SU-DHL-6 (cell line): Measurements from ENCODE around the gene ATRIP.

Experiments
- H2AFZ ChIP-seq: fragments of 200-600 bp; sonication (generic); 2 replicates; pipeline ENCODE4 v1.6.1; 2014; ENCODE audit warnings: low read depth, mild to moderate bottlenecking, moderate library complexity, mixed read lengths, antibody characterized with exemption, low read length; ENCODE audit not compliant: severe bottlenecking
- H3F3A ChIP-seq: fragments of 200-600 bp; shearing (Covaris generic); 2 replicates; pipeline ENCODE4 v1.6.0; 2016; ENCODE audit warnings: antibody characterized with exemption, mild to moderate bottlenecking; ENCODE audit not compliant: insufficient read depth
- H3K27ac ChIP-seq: fragments of 200-600 bp; sonication (generic); 2 replicates; pipeline ENCODE4 v1.5.1; 2016; ENCODE audit warnings: low read depth, mild to moderate bottlenecking, low read length, moderate library complexity, mixed read lengths
- H3K27me3 ChIP-seq: fragments of 200-600 bp; sonication (generic), shearing (Covaris generic); 2 replicates; pipeline ENCODE4 v1.6.0; 2014; ENCODE audit warnings: mild to moderate bottlenecking, low read length
- H3K36me3 ChIP-seq: fragments of 200-600 bp; sonication (generic); 2 replicates; pipeline ENCODE4 v1.6.1; 2014; ENCODE audit warnings: mild to moderate bottlenecking, low read length, mixed read lengths
- H3K4me2 ChIP-seq: fragments of 300-600, 200-600 bp; shearing (Covaris generic), sonication (generic); 2 replicates; pipeline ENCODE4 v1.6.0; 2014; ENCODE audit warnings: low read length, low read depth, mild to moderate bottlenecking; ENCODE audit not compliant: poor library complexity, severe bottlenecking
- H3K4me3 ChIP-seq: fragments of 200-600 bp; sonication (generic); 2 replicates; pipeline ENCODE4 v1.5.1; 2014; ENCODE audit warnings: antibody characterized with exemption, low read length, mild to moderate bottlenecking, mixed read lengths; ENCODE audit not compliant: insufficient read depth, poor library complexity, severe bottlenecking
- H3K79me2 ChIP-seq: fragments of 200-600 bp; sonication (generic); 2 replicates; pipeline ENCODE4 v1.6.1; 2014; ENCODE audit warnings: mild to moderate bottlenecking, low read length, moderate library complexity; ENCODE audit not compliant: insufficient read depth
- H3K9ac ChIP-seq: fragments of 200-600 bp; sonication (generic); 2 replicates; pipeline ENCODE4 v1.7.0; 2014; ENCODE audit warnings: mild to moderate bottlenecking, low read length
- H3K9me2 ChIP-seq: fragments of 200-600 bp; sonication (generic); replicated peaks from 2 replicates; pipeline ENCODE4 v1.6.1; 2014; ENCODE audit warnings: low read length; ENCODE audit not compliant: insufficient read depth
- H3K9me3 ChIP-seq: fragments of 200-600 bp; sonication (generic); 2 replicates; pipeline ENCODE4 v1.6.1; 2014; ENCODE audit warnings: low read length, mixed read lengths; ENCODE audit not compliant: insufficient read depth
- H4K20me1 ChIP-seq: fragments of 200-600 bp; sonication (generic); 2 replicates; pipeline ENCODE4 v1.6.1; 2014; ENCODE audit warnings: low read depth, mild to moderate bottlenecking, antibody characterized with exemption, low read length, moderate library complexity, mixed read lengths
- CTCF ChIP-seq: fragments of 200-600 bp; sonication (generic); IDR thresholded peaks from one replicate; pipeline ENCODE4 v1.5.1; 2017; ENCODE audit warnings: antibody characterized with exemption, mild to moderate bottlenecking, low read length, moderate library complexity; ENCODE audit not compliant: insufficient read depth, poor library complexity, severe bottlenecking
- EZH2phosphoT487 ChIP-seq: fragments of 200-600 bp; sonication (generic), shearing (Covaris generic); conservative IDR thresholded peaks from 2 replicates; pipeline ENCODE4 v1.6.1; 2018; ENCODE audit warnings: mild to moderate bottlenecking, antibody characterized with exemption, low read length, moderate library complexity, mixed read lengths

The ATRIP gene

GRCh38 chr3:48410205-48411040, 36.1 kb upstream of the ATRIP start:
- H3K4me3 ChIP-seq = no peak overlapping the region
- H3K9ac ChIP-seq = no peak overlapping the region
- no peaks in the 10 kb centered on the region for H3K9me2 ChIP-seq
- H3K9me3 ChIP-seq = no peaks in the 10 kb centered on the region
- no peaks in the 10 kb centered on the region for H3F3A ChIP-seq
- no peaks in the 10 kb centered on the region for H3K27me3 ChIP-seq
- H4K20me1 ChIP-seq = no peaks in the 10 kb centered on the region
- H3K4me2 ChIP-seq = no peak overlapping the region
- no peaks in the 10 kb centered on the region for H3K36me3 ChIP-seq
- no peak overlapping the region for H3K27ac ChIP-seq
- no peaks in the 10 kb centered on the region for H3K79me2 ChIP-seq
- TF ChIP-seq CTCF (no peak), EZH2phosphoT487 (no peak)
- H2AFZ ChIP-seq = no peak overlapping the region

- H3K79me2 ChIP-seq = no peaks in the 10 kb centered on the region
- no peaks in the 10 kb centered on the region for H4K20me1 ChIP-seq
Observed at GRCh38 chr3:48411041-48411588, 35.4 kb upstream of the ATRIP start.

GRCh38 chr3:48411606-48412374, 34.7 kb upstream of the ATRIP start:
- H3F3A ChIP-seq = no peaks in the 10 kb centered on the region
- H3K9me2 ChIP-seq = no peaks in the 10 kb centered on the region
- H3K79me2 ChIP-seq = no peaks in the 10 kb centered on the region
- H3K9me3 ChIP-seq = no peaks in the 10 kb centered on the region
- no peak overlapping the region for H2AFZ ChIP-seq
- H3K36me3 ChIP-seq = no peaks in the 10 kb centered on the region
- no peaks in the 10 kb centered on the region for H4K20me1 ChIP-seq
- TF ChIP-seq CTCF = no peak
- TF ChIP-seq EZH2phosphoT487 = no peak
- H3K27ac ChIP-seq = no peak overlapping the region
- no peak overlapping the region for H3K4me2 ChIP-seq
- no peak overlapping the region for H3K9ac ChIP-seq
- no peak overlapping the region for H3K4me3 ChIP-seq
- no peaks in the 10 kb centered on the region for H3K27me3 ChIP-seq

More at GRCh38 chr3:48411041-48411588, 35.4 kb upstream of the ATRIP start:
- H3K36me3 ChIP-seq = no peaks in the 10 kb centered on the region
- no peaks in the 10 kb centered on the region for H3K9me2 ChIP-seq
- H3K4me3 ChIP-seq = no peak overlapping the region
- TF ChIP-seq EZH2phosphoT487 (no peak), CTCF (no peak)
- H2AFZ ChIP-seq = no peak overlapping the region
- no peak overlapping the region for H3K4me2 ChIP-seq
- no peak overlapping the region for H3K9ac ChIP-seq
- no peaks in the 10 kb centered on the region for H3F3A ChIP-seq
- H3K27me3 ChIP-seq = no peaks in the 10 kb centered on the region
- no peaks in the 10 kb centered on the region for H3K9me3 ChIP-seq
- no peak overlapping the region for H3K27ac ChIP-seq
